ENCODE results near the gene TXN.
"Not testable (repeated sequence)": the region's sequence is repeated elsewhere in the genome, so short reads cannot be mapped to it uniquely, and the experiment has no call there.

The TXN gene

DNA sequence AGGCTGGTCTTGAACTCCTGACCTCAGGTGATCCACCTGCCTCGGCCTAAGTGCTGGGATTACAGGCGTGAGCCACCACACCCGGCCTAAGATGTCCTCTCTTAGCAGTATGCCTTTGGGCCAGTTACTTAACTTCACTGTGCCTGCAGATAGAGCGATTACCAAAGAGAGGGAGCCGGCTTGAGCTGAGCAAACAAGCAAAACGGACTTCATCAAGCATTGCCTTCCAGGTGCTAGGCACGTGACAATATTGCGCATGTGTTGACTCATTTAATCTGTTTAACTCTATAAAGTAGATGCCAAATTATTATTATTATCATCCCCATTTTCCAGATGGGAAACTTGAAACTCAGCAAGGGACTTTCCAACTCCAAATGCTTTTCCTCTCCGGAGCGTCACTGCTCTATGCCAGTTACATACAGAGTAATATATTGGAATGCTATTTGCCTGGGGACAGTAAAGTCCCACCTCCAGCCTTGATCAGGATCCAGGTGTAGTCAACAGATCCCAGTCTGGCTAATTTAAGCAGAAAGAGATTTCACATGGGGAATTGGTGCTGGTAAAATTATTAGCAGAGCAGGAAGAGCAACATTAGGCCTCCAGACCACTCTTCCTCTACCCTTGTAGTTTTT, 42.8 kb downstream of the TXN start:
- no peak for TF ChIP-seq POLR2AphosphoS5 (IDR thresholded peaks at IDR 0.05; ENCODE audit: borderline replicate concordance, low read depth, low read length)
- no peak for TF ChIP-seq FOXP2 (optimal IDR thresholded peaks at IDR 0.05; ENCODE audit: control extremely low read depth, extremely low read length, insufficient read depth)
- no peak for TF ChIP-seq EZH2 (IDR thresholded peaks at IDR 0.05)
- Histone ChIP-seq H3K36me3 (ENCODE audit: insufficient read depth, low read length) (no peaks in the 10 kb centered on the region), H3K27ac (no peak overlapping the region), H3K9ac (ENCODE audit: insufficient read length) (no peak overlapping the region), H3K4me3 (no peak overlapping the region), H3K9me3 (ENCODE audit: low read depth, low read length) (no peaks in the 10 kb centered on the region)
- no peak for DNase-seq (ENCODE audit: low read depth, low spot score)

DNA sequence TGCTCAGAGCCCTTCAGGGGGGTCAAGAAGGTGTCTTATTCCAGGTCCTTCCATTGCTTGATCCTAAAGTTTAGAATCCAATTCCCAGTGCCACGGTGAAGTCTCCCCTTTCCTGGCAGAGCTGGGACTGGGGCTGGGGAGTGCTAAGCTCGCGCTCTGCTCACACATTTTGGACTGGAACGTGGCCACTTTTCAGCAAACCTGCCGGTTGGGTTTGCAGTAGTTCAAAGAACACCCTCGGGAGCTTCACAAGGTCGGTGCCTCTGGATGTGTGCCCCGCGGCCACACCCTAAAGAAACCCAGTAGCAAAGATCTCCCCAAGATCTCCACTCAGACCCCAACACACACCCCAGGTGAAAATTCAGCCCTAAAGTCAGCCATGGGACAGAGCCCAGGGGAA, 48.3 kb downstream of the TXN start, which contains the start of gene C9orf152:
Gene C9orf152, minus strand, starts transcription at position 129 of the 400 bp plus-strand sequence. CDS start 580 bp downstream, outside the sequence.
- Histone ChIP-seq H3K9me3 (ENCODE audit: low read depth, low read length) (no peaks in the 10 kb centered on the region), H3K9ac (ENCODE audit: insufficient read length) (no peak within 1 kb of the TSS), H3K36me3 (ENCODE audit: insufficient read depth, low read length) (no peaks in the 10 kb centered on the region), H3K27ac (no peak within 1 kb of the TSS), H3K4me3 (no peak within 1 kb of the TSS)
- TF ChIP-seq EZH2 (IDR thresholded peaks at IDR 0.05) = no peak
- no peak for TF ChIP-seq POLR2AphosphoS5 (IDR thresholded peaks at IDR 0.05; ENCODE audit: borderline replicate concordance, low read depth, low read length)
- TF ChIP-seq FOXP2 (optimal IDR thresholded peaks at IDR 0.05; ENCODE audit: control extremely low read depth, extremely low read length, insufficient read depth) = no peak
- DNase-seq (ENCODE audit: low read depth, low spot score) = no peak

DNA sequence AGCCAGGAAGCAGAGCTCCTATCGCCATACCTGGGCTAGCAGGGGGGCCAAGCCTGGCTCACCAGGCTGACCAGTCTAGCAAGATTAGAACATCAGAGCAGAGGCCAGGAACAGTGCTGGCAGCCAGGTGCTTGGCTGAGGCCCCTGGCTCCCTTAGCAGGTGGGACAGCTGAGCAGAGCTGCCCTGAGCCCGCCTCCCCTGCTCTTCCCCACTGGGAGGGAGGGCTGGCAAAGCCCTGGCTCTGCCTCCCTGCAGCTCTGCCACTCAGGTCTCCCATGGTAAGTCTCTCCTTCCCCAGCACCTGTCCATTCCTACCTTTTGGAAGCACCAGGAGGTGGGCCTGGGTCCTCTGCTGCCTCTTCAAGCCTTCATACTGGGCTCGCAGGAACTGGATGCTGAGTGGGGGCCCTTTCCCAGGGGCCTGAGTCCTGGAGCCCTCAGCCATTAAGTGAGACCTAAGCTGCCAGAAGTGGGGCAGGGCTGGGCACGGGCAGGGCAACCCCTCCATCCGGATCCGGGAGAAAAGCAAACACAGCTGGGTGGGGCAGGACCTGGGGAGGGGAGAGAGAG, 49.2 kb downstream of the TXN start:
- no peak overlapping the region for H3K4me3 ChIP-seq
- H3K9ac ChIP-seq (ENCODE audit: insufficient read length) = no peak overlapping the region

DNA sequence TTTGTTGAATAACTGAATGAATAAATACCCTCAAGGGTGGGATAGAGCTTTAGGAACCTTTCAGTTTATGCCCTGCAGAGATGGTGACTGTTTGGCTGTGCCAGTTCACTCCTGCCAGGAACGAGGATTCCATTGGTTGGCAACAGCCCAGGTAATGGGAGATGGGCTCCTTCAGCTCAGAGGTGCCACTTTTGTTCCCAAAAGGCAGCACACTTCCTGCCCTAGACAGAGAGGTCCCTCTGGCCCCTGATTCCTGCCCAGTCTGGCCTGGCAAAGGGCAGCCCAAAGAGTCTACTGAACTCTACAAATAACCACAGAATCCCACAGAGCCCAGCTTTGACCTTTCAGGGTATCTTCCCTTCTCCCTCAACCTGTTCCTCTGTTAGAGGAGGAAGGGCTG, 49.9 kb downstream of the TXN start:
- no peak for TF ChIP-seq EZH2 (IDR thresholded peaks at IDR 0.05)
- TF ChIP-seq POLR2AphosphoS5 (IDR thresholded peaks at IDR 0.05; ENCODE audit: borderline replicate concordance, low read depth, low read length) = no peak
- TF ChIP-seq FOXP2 (optimal IDR thresholded peaks at IDR 0.05; ENCODE audit: control extremely low read depth, extremely low read length, insufficient read depth) = no peak
- Histone ChIP-seq H3K27ac (no peak overlapping the region), H3K9me3 (ENCODE audit: low read depth, low read length) (no peaks in the 10 kb centered on the region), H3K36me3 (ENCODE audit: insufficient read depth, low read length) (no peaks in the 10 kb centered on the region), H3K4me3 (no peak overlapping the region), H3K9ac (ENCODE audit: insufficient read length) (no peak overlapping the region)
- no peak for DNase-seq (ENCODE audit: low read depth, low spot score)

More for the DNA sequence above, 49.2 kb downstream of the TXN start:
- H3K36me3 ChIP-seq (ENCODE audit: insufficient read depth, low read length) = no peaks in the 10 kb centered on the region
- H3K27ac ChIP-seq = no peak overlapping the region
- no peaks in the 10 kb centered on the region for H3K9me3 ChIP-seq (ENCODE audit: low read depth, low read length)
- no peak for TF ChIP-seq EZH2 (IDR thresholded peaks at IDR 0.05)
- no peak for DNase-seq (ENCODE audit: low read depth, low spot score)

DNA sequence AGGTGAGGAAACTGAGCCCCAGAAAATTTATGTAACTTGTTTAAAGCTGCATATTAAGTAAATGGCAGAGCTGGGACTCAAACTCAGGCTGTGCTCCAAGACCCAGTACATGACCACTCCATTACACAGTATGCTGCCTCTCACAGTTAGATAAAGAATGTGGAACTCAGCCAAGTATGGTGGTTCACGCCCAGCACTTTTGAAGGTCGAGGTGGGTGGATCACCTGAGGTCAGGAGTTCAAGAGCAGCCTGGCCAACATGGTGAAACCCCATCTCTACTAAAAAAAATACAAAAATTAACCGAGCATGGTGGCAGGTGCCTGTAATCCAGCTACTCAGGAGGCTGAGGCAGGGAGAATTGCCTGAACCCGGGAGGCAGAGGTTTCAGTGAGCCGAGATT, 50.7 kb downstream of the TXN start:
- H3K36me3 ChIP-seq (ENCODE audit: insufficient read depth, low read length); DNase-seq (ENCODE audit: low read depth, low spot score); H3K4me3 ChIP-seq; H3K27ac ChIP-seq; H3K9ac ChIP-seq (ENCODE audit: insufficient read length); H3K9me3 ChIP-seq (ENCODE audit: low read depth, low read length): not testable (repeated sequence)

DNA sequence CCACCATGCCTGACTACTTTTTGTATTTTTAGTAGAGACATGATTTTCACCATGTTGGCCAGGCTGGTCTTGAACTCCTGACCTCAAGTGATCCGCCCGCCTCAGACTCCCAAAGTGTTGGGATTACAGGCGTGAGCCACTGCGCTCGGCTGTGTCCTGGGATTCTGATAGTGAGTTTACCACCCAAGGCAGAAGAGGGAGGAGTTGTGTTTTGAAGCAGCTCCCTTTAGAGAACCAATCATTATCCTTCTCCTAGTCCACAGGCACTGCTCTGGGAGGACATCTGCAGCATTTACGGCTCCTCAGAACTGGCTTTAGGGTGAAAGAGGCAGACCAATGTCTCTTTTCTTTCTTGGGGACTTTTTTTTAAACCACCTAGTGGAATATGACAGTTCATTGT, 54.1 kb downstream of the TXN start:
- Histone ChIP-seq H3K9ac (ENCODE audit: insufficient read length) (no peak overlapping the region), H3K27ac (no peak overlapping the region), H3K4me3 (no peak overlapping the region), H3K9me3 (ENCODE audit: low read depth, low read length) (no peaks in the 10 kb centered on the region), H3K36me3 (ENCODE audit: insufficient read depth, low read length) (no peaks in the 10 kb centered on the region)
- no peak for TF ChIP-seq FOXP2 (optimal IDR thresholded peaks at IDR 0.05; ENCODE audit: control extremely low read depth, extremely low read length, insufficient read depth)
- no peak for DNase-seq (ENCODE audit: low read depth, low spot score)

DNA sequence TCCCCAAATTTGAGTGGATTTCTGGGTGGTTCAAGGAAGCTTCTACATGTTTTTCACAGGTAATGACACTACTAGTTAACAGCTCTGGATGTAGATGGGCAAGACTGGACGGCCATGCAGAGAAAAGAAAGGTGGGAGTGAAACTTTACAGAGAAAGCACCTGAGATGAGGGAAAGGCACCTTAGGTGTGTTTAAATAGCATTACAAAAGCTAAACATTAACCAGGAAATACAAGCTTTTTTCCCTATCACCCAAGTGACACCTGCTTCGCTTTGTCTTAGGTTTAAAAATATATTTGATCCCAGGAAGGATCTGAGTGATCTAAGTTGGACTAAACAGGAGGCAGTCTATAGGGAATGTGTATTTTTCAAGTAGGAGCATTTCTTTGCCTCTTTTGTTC, 56.7 kb downstream of the TXN start:
- no peak for DNase-seq (ENCODE audit: low read depth, low spot score)
- Histone ChIP-seq H3K36me3 (ENCODE audit: insufficient read depth, low read length) (no peaks in the 10 kb centered on the region), H3K9me3 (ENCODE audit: low read depth, low read length) (no peaks in the 10 kb centered on the region), H3K9ac (ENCODE audit: insufficient read length) (no peak overlapping the region), H3K27ac (no peak overlapping the region), H3K4me3 (no peak overlapping the region)
- TF ChIP-seq FOXP2 (optimal IDR thresholded peaks at IDR 0.05; ENCODE audit: control extremely low read depth, extremely low read length, insufficient read depth) (no peak), EZH2 (IDR thresholded peaks at IDR 0.05) (no peak), POLR2AphosphoS5 (IDR thresholded peaks at IDR 0.05; ENCODE audit: borderline replicate concordance, low read depth, low read length) (no peak)

DNA sequence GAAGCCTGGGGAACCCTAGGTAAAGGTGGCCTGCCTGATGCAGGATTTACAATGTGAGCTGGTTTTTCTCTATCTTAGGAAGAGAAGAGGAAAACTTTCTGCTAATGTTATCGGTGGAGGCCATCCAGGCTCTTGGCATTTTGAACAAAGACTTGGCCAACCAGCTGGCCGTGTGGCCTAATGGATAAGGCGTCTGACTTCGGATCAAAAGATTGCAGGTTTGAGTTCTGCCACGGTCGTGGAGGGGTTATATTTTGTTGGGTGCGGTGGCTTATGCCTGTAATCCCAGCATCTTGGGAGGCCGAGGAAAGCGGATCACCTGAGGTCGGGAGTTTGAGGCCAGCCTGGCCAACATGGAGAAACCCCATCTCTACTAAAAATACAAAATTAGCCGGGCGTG, 58.0 kb downstream of the TXN start:
- no peak overlapping the region for H3K9ac ChIP-seq (ENCODE audit: insufficient read length)
- H3K4me3 ChIP-seq = no peak overlapping the region
- TF ChIP-seq FOXP2 (optimal IDR thresholded peaks at IDR 0.05; ENCODE audit: control extremely low read depth, extremely low read length, insufficient read depth) (no peak), EZH2 (IDR thresholded peaks at IDR 0.05) (no peak), POLR2AphosphoS5 (IDR thresholded peaks at IDR 0.05; ENCODE audit: borderline replicate concordance, low read depth, low read length) (no peak)
- no peak overlapping the region for H3K27ac ChIP-seq
- DNase-seq (ENCODE audit: low read depth, low spot score) = no peak
- H3K9me3 ChIP-seq (ENCODE audit: low read depth, low read length) = no peaks in the 10 kb centered on the region
- no peaks in the 10 kb centered on the region for H3K36me3 ChIP-seq (ENCODE audit: insufficient read depth, low read length)

Measured in SK-N-MC (cell line).